22Rv1 (cell line): ENCODE measurements around the gene XPO5.
A peak's percentile ranks its signal among the peaks of the same experiment; 100 is the strongest.
"Not testable (repeated sequence)": the region's sequence is repeated elsewhere in the genome, so short reads cannot be mapped to it uniquely, and the experiment has no call there.

Experiments
- H3K27ac ChIP-seq: fragments of 450-650 bp; 2 replicates; pipeline ENCODE4 v1.5.1; 2017
- CTCF ChIP-seq: fragments of 450-650 bp; IDR thresholded peaks from 2 replicates; pipeline ENCODE4 v1.5.1; 2017; ENCODE audit warnings: mild to moderate bottlenecking
- ZFX ChIP-seq: fragments of 450-650 bp; IDR thresholded peaks from 2 replicates; pipeline ENCODE4 v1.6.1; 2017; ENCODE audit warnings: antibody characterized with exemption, borderline replicate concordance

XPO5 gene

GRCh38 chr6:43608310-43608763 is 32.5 kb upstream of the XPO5 start:
- H3K27ac ChIP-seq = peak overlapping the region; percentile 1; the same call in 1 of the 2 replicates
- TF ChIP-seq ZFX (no peak), CTCF (peak; percentile 92)

DNA sequence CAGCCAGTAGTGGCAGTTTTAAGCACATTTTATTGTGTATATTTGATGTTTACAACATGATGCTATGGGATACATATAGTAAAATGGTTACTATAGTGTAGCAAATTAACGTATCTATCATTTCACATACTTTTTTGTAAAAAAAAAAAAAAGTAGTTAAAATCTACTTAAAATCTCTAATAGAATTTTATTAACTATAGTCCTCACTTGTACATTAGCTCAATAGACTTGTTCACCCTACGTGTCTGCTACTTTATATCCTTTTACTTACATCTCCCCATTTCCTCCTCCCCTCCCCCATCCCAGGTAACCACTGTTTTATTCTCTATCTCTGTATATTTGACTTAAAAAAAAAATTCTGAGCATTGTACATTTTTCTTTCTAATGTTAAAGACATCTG is 30.2 kb upstream of the XPO5 start:
- no peak overlapping the region for H3K27ac ChIP-seq
- TF ChIP-seq ZFX = no peak
- TF ChIP-seq CTCF = no peak

GRCh38 chr6:43604174-43604573 is 28.3 kb upstream of the XPO5 start:
- no peak for TF ChIP-seq CTCF
- TF ChIP-seq ZFX = no peak
- no peak overlapping the region for H3K27ac ChIP-seq

GRCh38 chr6:43600595-43600994 is 24.8 kb upstream of the XPO5 start:
- H3K27ac ChIP-seq = no peak overlapping the region
- no peak for TF ChIP-seq ZFX
- TF ChIP-seq CTCF = no peak

- no peak overlapping the region for H3K27ac ChIP-seq
- no peak for TF ChIP-seq CTCF
Measured at GRCh38 chr6:43593938-43594337, 18.1 kb upstream of the XPO5 start.

DNA sequence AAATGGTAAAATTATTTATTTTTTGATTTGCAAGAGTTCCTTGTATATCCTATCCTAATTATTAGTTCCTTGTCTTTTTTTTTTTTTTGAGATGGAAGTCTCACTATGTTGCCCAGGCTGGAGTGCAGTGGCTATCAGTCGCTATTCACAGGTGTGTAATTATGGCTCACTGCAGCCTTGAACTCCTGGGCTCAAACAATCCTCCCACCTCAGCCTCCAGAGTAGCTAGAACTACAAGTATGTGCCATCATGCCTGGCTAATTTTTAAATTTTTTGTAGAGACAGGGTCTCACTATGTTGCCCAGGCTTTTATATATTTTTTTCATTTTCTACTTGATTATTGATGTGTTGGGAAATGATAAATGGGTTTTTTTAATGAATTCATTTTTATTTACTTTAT is 13.7 kb upstream of the XPO5 start:
- not testable (repeated sequence) for H3K27ac ChIP-seq

GRCh38 chr6:43588194-43588593 is 12.4 kb upstream of the XPO5 start:
- TF ChIP-seq ZFX = no peak
- no peak for TF ChIP-seq CTCF
- no peak overlapping the region for H3K27ac ChIP-seq

GRCh38 chr6:43584892-43585570 is 9.2 kb upstream of the XPO5 start:
- TF ChIP-seq CTCF (no peak), ZFX (no peak)

More at GRCh38 chr6:43584892-43585570, 9.2 kb upstream of the XPO5 start:
- H3K27ac ChIP-seq = no peak overlapping the region
